PC-9 (cell line): ENCODE data around the gene KPNA1. TPM values are rescaled to one million over a fixed set of nuclear protein-coding genes. Genes with fewer than 3 reads are reported as not detected.

Source experiments
- BruUV-seq: library from RNA; stranded (reverse); fragments of 400-500 nt; replicated peaks from 2 replicates; lab custom pipeline; 2021; lab: Mats Ljungman, UMichigan
- CTCF ChIA-PET: fragments of 300-600 bp; sonication (Branson Sonifier 250); formaldehyde crosslinking; loops from one replicate; lab custom pipeline; 2022; ENCODE audit warnings: antibody characterized with exemption; lab: Charles Lee
- POLR2A ChIA-PET: fragments of 300-600 bp; sonication (Branson Sonifier 250); formaldehyde crosslinking; loops from one replicate; lab custom pipeline; 2022; ENCODE audit warnings: antibody characterized with exemption; ENCODE audit not compliant: unreplicated experiment; lab: Charles Lee
- DNase-seq, 2 experiments: peaks; one replicate each; pipeline versions ENCODE4 v3.0.0 to v3.0.0-alpha.2; 2015 to 2022; ENCODE audit warnings: mixed read lengths in 1 of 2
- H2AFZ ChIP-seq: fragments of 200-600 bp; sonication (generic); 2 replicates; pipeline ENCODE4 v1.8.1; 2017; ENCODE audit warnings: antibody characterized with exemption
- H3F3A ChIP-seq: fragments of 200-600 bp; sonication (generic); 2 replicates; pipeline ENCODE4 v1.8.1; 2017; ENCODE audit warnings: antibody characterized with exemption, mild to moderate bottlenecking, low read depth; ENCODE audit not compliant: insufficient read depth
- H3K27ac ChIP-seq: fragments of 200-600 bp; sonication (generic); 2 replicates; pipeline ENCODE4 v1.6.1; 2016; ENCODE audit warnings: mixed run types
- H3K27me3 ChIP-seq: fragments of 200-600 bp; sonication (generic); 2 replicates; pipeline ENCODE4 v1.6.1; 2016; ENCODE audit warnings: low read depth, mixed run types; ENCODE audit not compliant: insufficient read depth
- H3K36me3 ChIP-seq: fragments of 200-600 bp; sonication (generic); 2 replicates; pipeline ENCODE4 v1.6.1; 2016; ENCODE audit warnings: low read depth, mixed run types
- H3K4me1 ChIP-seq: fragments of 200-600 bp; sonication (generic); replicated peaks from 2 replicates; pipeline ENCODE4 v1.6.1; 2016; ENCODE audit warnings: mixed run types; ENCODE audit not compliant: insufficient read depth
- H3K4me2 ChIP-seq: fragments of 200-600 bp; sonication (generic); 2 replicates; pipeline ENCODE4 v1.6.1; 2017; ENCODE audit warnings: mixed run types
- H3K4me3 ChIP-seq: fragments of 200-600 bp; sonication (generic); 2 replicates; pipeline ENCODE4 v1.6.1; 2016; ENCODE audit warnings: mixed run types
- H3K79me2 ChIP-seq: fragments of 200-600 bp; sonication (generic); 2 replicates; pipeline ENCODE4 v1.6.1; 2017; ENCODE audit warnings: low read depth, mixed run types
- H3K9me2 ChIP-seq: fragments of 200-600 bp; sonication (generic); 2 replicates; pipeline ENCODE4 v1.8.1; 2017; ENCODE audit warnings: mild to moderate bottlenecking; ENCODE audit not compliant: insufficient read depth
- H3K9me3 ChIP-seq: fragments of 200-600 bp; sonication (generic); 2 replicates; pipeline ENCODE4 v1.8.1; 2016; ENCODE audit warnings: low read depth; ENCODE audit not compliant: insufficient read depth
- H4K20me1 ChIP-seq: fragments of 200-600 bp; sonication (generic); 2 replicates; pipeline ENCODE4 v1.8.1; 2017; ENCODE audit not compliant: insufficient read depth
- CTCF ChIP-seq: fragments of 200-600 bp; sonication (generic); conservative IDR thresholded peaks from 2 replicates; pipeline ENCODE4 v1.6.1; 2017; ENCODE audit warnings: mixed run types, antibody characterized with exemption, mild to moderate bottlenecking, moderate library complexity
- EZH2 ChIP-seq: fragments of 200-600 bp; sonication (generic); IDR thresholded peaks from 2 replicates; pipeline ENCODE4 v1.8.0; 2017; ENCODE audit warnings: antibody characterized with exemption, low read depth
- intact Hi-C: fragments of 100-400 bp; cut with micrococcal nuclease; formaldehyde crosslinking; loops from one replicate; pipeline ENCODE4 v1.10.0; 2022; ENCODE audit not compliant: unreplicated experiment
- total RNA-seq: library from RNA; stranded (reverse); gene quantifications from 2 replicates; pipeline ENCODE4 v1.2.3, GENCODE V29; 2021

KPNA1 gene
- total RNA-seq, 1 experiment from 2014 or later = 89.2 TPM

- CTCF ChIA-PET = interaction anchor here (0.5 kb wide), 1 partner anchor 167 kb away, joined by 6 read pairs; no protein-coding TSS in a partner anchor
- H3K4me1 ChIP-seq = no peaks in the 10 kb centered on the region
Observed at GRCh38 chr3:122557356-122557755, 42.6 kb upstream of the KPNA1 start.

GRCh38 chr3:122555275-122556071 is 40.7 kb upstream of the KPNA1 start:
- H3K27ac ChIP-seq = no peak overlapping the region

More at GRCh38 chr3:122557356-122557755, 42.6 kb upstream of the KPNA1 start:
- TF ChIP-seq CTCF = no peak
- TF ChIP-seq EZH2 = no peak
- no peak overlapping the region for H3K27ac ChIP-seq
- POLR2A ChIA-PET = no interaction called here
- no peak overlapping the region for H3K4me3 ChIP-seq
- intact Hi-C loops = no loop called here
- H3K79me2 ChIP-seq = no peaks in the 10 kb centered on the region
- no peaks in the 10 kb centered on the region for H3K27me3 ChIP-seq
- H3K4me2 ChIP-seq = no peak overlapping the region
- no peak for DNase-seq
- H4K20me1 ChIP-seq = no peaks in the 10 kb centered on the region
- BruUV-seq = no TSS peak
- H2AFZ ChIP-seq = no peak overlapping the region
- H3K9me3 ChIP-seq = no peaks in the 10 kb centered on the region
- no peaks in the 10 kb centered on the region for H3K9me2 ChIP-seq
- H3F3A ChIP-seq = no peaks in the 10 kb centered on the region
- no peaks in the 10 kb centered on the region for H3K36me3 ChIP-seq

GRCh38 chr3:122553171-122553570 is 38.4 kb upstream of the KPNA1 start:
- Histone ChIP-seq H3K4me2 (no peak overlapping the region), H3K4me1 (no peaks in the 10 kb centered on the region), H3K9me2 (no peaks in the 10 kb centered on the region), H3K36me3 (no peaks in the 10 kb centered on the region), H2AFZ (no peak overlapping the region), H3K9me3 (no peaks in the 10 kb centered on the region), H3K27ac (no peak overlapping the region), H3K27me3 (no peaks in the 10 kb centered on the region), H3F3A (no peaks in the 10 kb centered on the region), H3K79me2 (no peaks in the 10 kb centered on the region), H4K20me1 (no peaks in the 10 kb centered on the region), H3K4me3 (no peak overlapping the region)
- CTCF ChIA-PET = interaction anchor here (0.6 kb wide), 1 partner anchor 9 kb away, joined by 16 read pairs; no protein-coding TSS in a partner anchor
- POLR2A ChIA-PET = no interaction called here
- TF ChIP-seq EZH2 = no peak
- no peak for TF ChIP-seq CTCF
- intact Hi-C loops = no loop called here
- DNase-seq = no peak
- no TSS peak for BruUV-seq

More at GRCh38 chr3:122555275-122556071, 40.7 kb upstream of the KPNA1 start:
- BruUV-seq = no TSS peak
- Histone ChIP-seq H4K20me1 (no peaks in the 10 kb centered on the region), H3K9me2 (no peaks in the 10 kb centered on the region), H3K4me2 (no peak overlapping the region), H3K27me3 (no peaks in the 10 kb centered on the region), H3K79me2 (no peaks in the 10 kb centered on the region), H3F3A (no peaks in the 10 kb centered on the region), H3K9me3 (no peaks in the 10 kb centered on the region), H2AFZ (no peak overlapping the region), H3K36me3 (no peaks in the 10 kb centered on the region), H3K4me1 (no peaks in the 10 kb centered on the region), H3K4me3 (no peak overlapping the region)
- no peak for DNase-seq
- ChIA-PET POLR2A (interaction anchor here (0.5 kb wide), 1 partner anchor 64 kb away, joined by 5 read pairs; no protein-coding TSS in a partner anchor), CTCF (no interaction called here)
- intact Hi-C loops = no loop called here
- TF ChIP-seq EZH2 (no peak), CTCF (no peak)
